HEK293 (cell line): Measurements from ENCODE around the gene PSMB4.

Experiments used
- CTCF ChIA-PET: fragments of 350-600 bp; formaldehyde crosslinking; extraction: SDS; loops from one replicate; lab custom pipeline; 2021; ENCODE audit warnings: antibody characterized with exemption; lab: Yijun Ruan, JAX
- POLR2A ChIA-PET: fragments of 300-600 bp; formaldehyde crosslinking; extraction: SDS; loops from one replicate; lab custom pipeline; 2020; ENCODE audit warnings: antibody characterized with exemption, inconsistent platforms; lab: Yijun Ruan, JAX
- H3K27ac ChIP-seq: fragments of 200-500 bp; sonication (Bioruptor generic); 2 replicates; pipeline ENCODE4 v1.5.1; 2014; ENCODE audit warnings: low read depth, low read length, control low read depth, inconsistent platforms; ENCODE audit errors: extremely low read depth
- H3K36me3 ChIP-seq, 2 experiments: fragments of 200-500 bp in 1 of 2; sonication (Bioruptor generic) in 1 of 2; 1 replicate in 1 of 2; 2 replicates in 1 of 2; pipeline ENCODE4 v1.5.1; 2014 to 2017; ENCODE audit warnings: inconsistent platforms in 2 of 2, low read length in 2 of 2; ENCODE audit not compliant: control insufficient read depth in 2 of 2, insufficient read depth in 1 of 2
- H3K4me1 ChIP-seq: fragments of 200-500 bp; sonication (Bioruptor generic); 2 replicates; pipeline ENCODE4 v1.5.1; 2014; ENCODE audit warnings: mild to moderate bottlenecking, low read length, inconsistent platforms; ENCODE audit not compliant: control insufficient read depth, insufficient read depth
- H3K4me3 ChIP-seq: 2 replicates; pipeline ENCODE4 v1.5.1; 2011; ENCODE audit warnings: low read depth, mild to moderate bottlenecking, control low read depth, low read length, moderate library complexity
- H3K9me3 ChIP-seq: fragments of 200-500 bp; sonication (Bioruptor generic); 2 replicates; pipeline ENCODE4 v1.5.1; 2014; ENCODE audit warnings: low read depth, low read length, inconsistent platforms; ENCODE audit not compliant: control insufficient read depth, insufficient read depth
- KLF16 ChIP-seq: fragments of 450-650 bp; formaldehyde crosslinking; IDR thresholded peaks from 2 replicates; pipeline ENCODE4 v1.5.1; 2017; ENCODE audit warnings: missing biosample characterization, missing genetic modification characterization
- PBX3 ChIP-seq: sonication (generic); formaldehyde crosslinking; IDR thresholded peaks from 2 replicates; pipeline ENCODE4 v1.8.1; 2022; ENCODE audit warnings: mild to moderate bottlenecking, moderate library complexity, missing genetic modification reagents
- PRDM2 ChIP-seq: fragments of 450-650 bp; formaldehyde crosslinking; IDR thresholded peaks from 2 replicates; pipeline ENCODE4 v1.5.1; 2016; ENCODE audit warnings: missing biosample characterization, missing genetic modification characterization, borderline replicate concordance
- ZBTB10 ChIP-seq: fragments of 450-650 bp; formaldehyde crosslinking; IDR thresholded peaks from 2 replicates; pipeline ENCODE4 v1.5.1; 2016; ENCODE audit warnings: missing biosample characterization, missing genetic modification characterization
- ZBTB11 ChIP-seq: fragments of 450-650 bp; formaldehyde crosslinking; conservative IDR thresholded peaks from 2 replicates; pipeline ENCODE4 v1.5.1; 2016; ENCODE audit warnings: low read depth, missing biosample characterization, missing genetic modification characterization
- ZIC2 ChIP-seq: fragments of 450-650 bp; formaldehyde crosslinking; IDR thresholded peaks from 2 replicates; pipeline ENCODE4 v1.5.1; 2016; ENCODE audit warnings: missing biosample characterization, missing genetic modification characterization
- ZNF175 ChIP-seq: fragments of 450-650 bp; formaldehyde crosslinking; IDR thresholded peaks from 2 replicates; pipeline ENCODE4 v1.5.1; 2016; ENCODE audit warnings: missing biosample characterization, missing genetic modification characterization
- ZNF266 ChIP-seq: fragments of 450-650 bp; formaldehyde crosslinking; IDR thresholded peaks from 2 replicates; pipeline ENCODE4 v1.5.1; 2016; ENCODE audit warnings: missing biosample characterization, missing genetic modification characterization, low read depth
- ZNF324 ChIP-seq: fragments of 450-650 bp; formaldehyde crosslinking; IDR thresholded peaks from 2 replicates; pipeline ENCODE4 v1.5.1; 2016; ENCODE audit warnings: missing biosample characterization, missing genetic modification characterization
- ZNF37A ChIP-seq: fragments of 450-650 bp; IDR thresholded peaks from 2 replicates; pipeline ENCODE4 v1.5.1; 2018; ENCODE audit warnings: missing biosample characterization, missing genetic modification characterization
- ZNF416 ChIP-seq: fragments of 450-650 bp; formaldehyde crosslinking; IDR thresholded peaks from 2 replicates; pipeline ENCODE4 v1.5.1; 2016; ENCODE audit warnings: missing biosample characterization, missing genetic modification characterization
- ZNF513 ChIP-seq: fragments of 450-650 bp; IDR thresholded peaks from 2 replicates; pipeline ENCODE4 v1.5.1; 2018; ENCODE audit warnings: missing biosample characterization, missing genetic modification characterization
- ZNF514 ChIP-seq: fragments of 450-650 bp; formaldehyde crosslinking; IDR thresholded peaks from 2 replicates; pipeline ENCODE4 v1.5.1; 2016; ENCODE audit warnings: missing biosample characterization, missing genetic modification characterization
- ZNF571 ChIP-seq: fragments of 450-650 bp; formaldehyde crosslinking; IDR thresholded peaks from 2 replicates; pipeline ENCODE4 v1.5.0; 2017; ENCODE audit warnings: missing biosample characterization, missing genetic modification characterization
- ZNF600 ChIP-seq: fragments of 450-650 bp; formaldehyde crosslinking; IDR thresholded peaks from 2 replicates; pipeline ENCODE4 v1.5.1; 2016; ENCODE audit warnings: missing biosample characterization, missing genetic modification characterization
- ZNF777 ChIP-seq: fragments of 450-650 bp; formaldehyde crosslinking; IDR thresholded peaks from 2 replicates; pipeline ENCODE4 v1.5.1; 2017; ENCODE audit warnings: missing biosample characterization, missing genetic modification characterization, borderline replicate concordance

Gene PSMB4

GRCh38 chr1:151444783-151445177 lies 45.4 kb downstream of the PSMB4 start (continued):
- TF ChIP-seq ZBTB10 (tag by site-specific recombination) (no peak), ZNF600 (0 out of 2 replicates have a peak, but pooled peaks have one; percentile 2), ZNF37A (tag by site-specific recombination) (no peak), ZNF175 (no peak), ZNF513 (tag by site-specific recombination) (no peak), ZNF266 (tag by site-specific recombination) (no peak)
- TF ChIP-seq, all 188 proteins: peak for 3

GRCh38 chr1:151447696-151448095 lies 48.3 kb downstream of the PSMB4 start:
- ChIA-PET POLR2A (interaction anchor here (0.7 to 1.6 kb wide), 3 partner anchors 92 to 149 kb away, joined by 3 to 9 read pairs (median 4); no protein-coding TSS in a partner anchor), CTCF (interaction anchor here (1.0 to 1.2 kb wide), 2 partner anchors 146 to 287 kb away, joined by 3 to 5 read pairs; no protein-coding TSS in a partner anchor)
- Histone ChIP-seq H3K9me3 (no peaks in the 10 kb centered on the region), H3K36me3 (no peaks in the 10 kb centered on the region; a peak in 1 of 3 replicates), H3K4me1 (peaks cover 6% of the 10 kb centered on the region; the same call in 1 of the 2 replicates), H3K4me3 (no peak overlapping the region), H3K27ac (no peak overlapping the region)
- TF ChIP-seq ZNF324 (tag by site-specific recombination) (no peak), PBX3 (CRISPR knock-in tag) (no peak), ZIC2 (tag by site-specific recombination) (no peak), ZBTB11 (tag by site-specific recombination) (no peak), ZNF571 (no peak), KLF16 (tag by site-specific recombination) (no peak), PRDM2 (tag by site-specific recombination) (no peak), ZNF514 (tag by site-specific recombination) (no peak), ZNF513 (tag by site-specific recombination) (no peak), ZNF777 (tag by site-specific recombination) (no peak), ZNF416 (tag by site-specific recombination) (no peak)
